Stimulated activated CD4-positive, alpha-beta T cell treated with anti-CD3 and anti-CD28 coated beads, Interleukin-1b, Interleukin-23, amount 100 ng/mL, for 1 hour (primary cell): ENCODE data around the gene ZDHHC14.

Source experiments
- DNase-seq, 2 donors: peaks; one replicate each; pipeline ENCODE4 v3.0.0-alpha.2; 2020; ENCODE audit warnings: low read depth in 2 of 2

ZDHHC14 gene

GRCh38 chr6:157615951-157616350 lies 235.0 kb downstream of the ZDHHC14 start:
- DNase-seq, result no peak

GRCh38 chr6:157620944-157621343 lies 240.0 kb downstream of the ZDHHC14 start:
- no peak for DNase-seq

- no peak for DNase-seq
These were observed 240.4 kb downstream of the ZDHHC14 start for GRCh38 chr6:157621406-157621805.

- DNase-seq, result no peak
These were observed 241.4 kb downstream of the ZDHHC14 start for GRCh38 chr6:157622427-157622826.

GRCh38 chr6:157625111-157625510 lies 244.1 kb downstream of the ZDHHC14 start:
- DNase-seq, result no peak

GRCh38 chr6:157625764-157626163 lies 244.8 kb downstream of the ZDHHC14 start:
- DNase-seq, result no peak

- no peak for DNase-seq
These were observed 246.4 kb downstream of the ZDHHC14 start for GRCh38 chr6:157627195-157627966.

- DNase-seq, result no peak
These were observed 247.5 kb downstream of the ZDHHC14 start for GRCh38 chr6:157628463-157628862.

- no peak for DNase-seq
These were observed 248.2 kb downstream of the ZDHHC14 start for GRCh38 chr6:157629220-157629619.

GRCh38 chr6:157630463-157631080 lies 249.6 kb downstream of the ZDHHC14 start:
- DNase-seq, result no peak

- no peak for DNase-seq
These were observed 250.4 kb downstream of the ZDHHC14 start for GRCh38 chr6:157631412-157631811.

GRCh38 chr6:157631838-157632614 lies 251.0 kb downstream of the ZDHHC14 start:
- no peak for DNase-seq

- no peak for DNase-seq
These were observed 251.8 kb downstream of the ZDHHC14 start for GRCh38 chr6:157632821-157633220.

- no peak for DNase-seq
These were observed 253.6 kb downstream of the ZDHHC14 start for GRCh38 chr6:157634546-157634945.

- no peak for DNase-seq
These were observed 254.6 kb downstream of the ZDHHC14 start for GRCh38 chr6:157635388-157636244.

- no peak for DNase-seq
These were observed 256.5 kb downstream of the ZDHHC14 start for GRCh38 chr6:157637516-157637915.

GRCh38 chr6:157637941-157638662 lies 257.1 kb downstream of the ZDHHC14 start:
- DNase-seq, result no peak

- no peak for DNase-seq
These were observed 257.8 kb downstream of the ZDHHC14 start for GRCh38 chr6:157638779-157639178.

- DNase-seq, result no peak
These were observed 259.9 kb downstream of the ZDHHC14 start for GRCh38 chr6:157640746-157641451.

GRCh38 chr6:157641837-157642236 lies 260.8 kb downstream of the ZDHHC14 start:
- DNase-seq, result no peak
